Measurements from ENCODE around the gene FANCI.

FANCI gene

GRCh38 chr15:89243691-89244573 lies at the start of gene FANCI (continued):
- no peak for TF ChIP-seq ZNF280D (tag by site-specific recombination; IDR thresholded peaks at IDR 0.05)
- TF ChIP-seq KLF10 (tag by site-specific recombination; IDR thresholded peaks at IDR 0.05), result peak; percentile 29; the same call in 1 of the 2 replicates
- TF ChIP-seq SCRT2 (tag by site-specific recombination; IDR thresholded peaks at IDR 0.05), result peak; percentile 61
- peak; percentile 50; the same call in 1 of the 2 replicates for TF ChIP-seq ZFHX2 (tag by site-specific recombination; conservative IDR thresholded peaks at IDR 0.05)
- no peak for TF ChIP-seq SCRT1 (tag by site-specific recombination; IDR thresholded peaks at IDR 0.05; ENCODE audit: borderline replicate concordance)
- no peak for TF ChIP-seq ZNF701 (tag by site-specific recombination; IDR thresholded peaks at IDR 0.05)
- peak; percentile 67; the same call in 1 of the 2 replicates for TF ChIP-seq ZSCAN16 (tag by site-specific recombination; IDR thresholded peaks at IDR 0.05)
- TF ChIP-seq ZBTB48 (tag by site-specific recombination; IDR thresholded peaks at IDR 0.05), result peak; percentile 99
- TF ChIP-seq ZNF132 (tag by site-specific recombination; IDR thresholded peaks at IDR 0.05; ENCODE audit: borderline replicate concordance), result no peak
- no peak for TF ChIP-seq ZNF19 (tag by site-specific recombination; IDR thresholded peaks at IDR 0.05; ENCODE audit: low read depth)
- peak; percentile 92 for TF ChIP-seq ZEB2 (tag by site-specific recombination; IDR thresholded peaks at IDR 0.05)
- no peak for TF ChIP-seq ZNF626 (tag by site-specific recombination; IDR thresholded peaks at IDR 0.05)
- TF ChIP-seq ZNF791 (tag by site-specific recombination; IDR thresholded peaks at IDR 0.05), result no peak
- TF ChIP-seq ZNF544 (tag by site-specific recombination; IDR thresholded peaks at IDR 0.05), result no peak
- no peak for TF ChIP-seq HOXA7 (CRISPR knock-in tag; IDR thresholded peaks at IDR 0.05; ENCODE audit: borderline replicate concordance)
- TF ChIP-seq ZNF140 (tag by site-specific recombination; IDR thresholded peaks at IDR 0.05), result no peak
- TF ChIP-seq ZNF366 (tag by site-specific recombination; conservative IDR thresholded peaks at IDR 0.05), result no peak
- TF ChIP-seq REPIN1 (tag by site-specific recombination; IDR thresholded peaks at IDR 0.05; ENCODE audit: low read depth), result no peak
- TF ChIP-seq, protein P1, sequence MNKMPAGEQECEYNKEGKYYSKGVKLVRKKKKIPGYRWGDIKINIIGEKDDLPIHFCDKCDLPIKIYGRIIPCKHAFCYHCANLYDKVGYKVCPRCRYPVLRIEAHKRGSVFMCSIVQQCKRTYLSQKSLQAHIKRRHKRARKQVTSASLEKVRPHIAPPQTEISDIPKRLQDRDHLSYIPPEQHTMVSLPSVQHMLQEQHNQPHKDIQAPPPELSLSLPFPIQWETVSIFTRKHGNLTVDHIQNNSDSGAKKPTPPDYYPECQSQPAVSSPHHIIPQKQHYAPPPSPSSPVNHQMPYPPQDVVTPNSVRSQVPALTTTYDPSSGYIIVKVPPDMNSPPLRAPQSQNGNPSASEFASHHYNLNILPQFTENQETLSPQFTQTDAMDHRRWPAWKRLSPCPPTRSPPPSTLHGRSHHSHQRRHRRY (tag by site-specific recombination; IDR thresholded peaks at IDR 0.05), result no peak
- TF ChIP-seq ZNF16 (tag by site-specific recombination; IDR thresholded peaks at IDR 0.05; ENCODE audit: low read depth), result no peak
- peak; percentile 77 for TF ChIP-seq ZNF76 (tag by site-specific recombination; IDR thresholded peaks at IDR 0.05; ENCODE audit: borderline replicate concordance, low read depth)
- TF ChIP-seq ZNF548 (tag by site-specific recombination; IDR thresholded peaks at IDR 0.05), result 0 out of 2 replicates have a peak, but pooled peaks have one; percentile 23
- TF ChIP-seq ZNF274 (IDR thresholded peaks at IDR 0.05; ENCODE audit: low read length), result no peak
- no peak for TF ChIP-seq ZNF274 (tag by site-specific recombination; IDR thresholded peaks at IDR 0.05; ENCODE audit: borderline replicate concordance)
- TF ChIP-seq, protein P2, sequence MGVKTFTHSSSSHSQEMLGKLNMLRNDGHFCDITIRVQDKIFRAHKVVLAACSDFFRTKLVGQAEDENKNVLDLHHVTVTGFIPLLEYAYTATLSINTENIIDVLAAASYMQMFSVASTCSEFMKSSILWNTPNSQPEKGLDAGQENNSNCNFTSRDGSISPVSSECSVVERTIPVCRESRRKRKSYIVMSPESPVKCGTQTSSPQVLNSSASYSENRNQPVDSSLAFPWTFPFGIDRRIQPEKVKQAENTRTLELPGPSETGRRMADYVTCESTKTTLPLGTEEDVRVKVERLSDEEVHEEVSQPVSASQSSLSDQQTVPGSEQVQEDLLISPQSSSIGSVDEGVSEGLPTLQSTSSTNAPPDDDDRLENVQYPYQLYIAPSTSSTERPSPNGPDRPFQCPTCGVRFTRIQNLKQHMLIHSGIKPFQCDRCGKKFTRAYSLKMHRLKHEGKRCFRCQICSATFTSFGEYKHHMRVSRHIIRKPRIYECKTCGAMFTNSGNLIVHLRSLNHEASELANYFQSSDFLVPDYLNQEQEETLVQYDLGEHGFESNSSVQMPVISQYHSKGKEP (tag by site-specific recombination; IDR thresholded peaks at IDR 0.05), result no peak
- no peak; the same call in 1 of the 2 replicates for TF ChIP-seq KLF7 (tag by site-specific recombination; IDR thresholded peaks at IDR 0.05; ENCODE audit: borderline replicate concordance)
- TF ChIP-seq ZNF623 (tag by site-specific recombination; IDR thresholded peaks at IDR 0.05), result no peak
- no peak for TF ChIP-seq ZNF423 (tag by site-specific recombination; IDR thresholded peaks at IDR 0.05)
- peak; percentile 57; the same call in 1 of the 2 replicates for TF ChIP-seq GLIS1 (tag by site-specific recombination; IDR thresholded peaks at IDR 0.05)
- TF ChIP-seq ZNF37A (tag by site-specific recombination; IDR thresholded peaks at IDR 0.05), result no peak
- no peak for TF ChIP-seq ZNF280C (tag by site-specific recombination; IDR thresholded peaks at IDR 0.05)
- TF ChIP-seq GLI4 (tag by site-specific recombination; IDR thresholded peaks at IDR 0.05), result no peak; the same call in 1 of the 2 replicates
- peak; percentile 61; the same call in 1 of the 2 replicates for TF ChIP-seq ZBTB20 (tag by site-specific recombination; IDR thresholded peaks at IDR 0.05)

Data from HEK293 (cell line).